Fibroblast of villous mesenchyme (primary cell): Measurements from ENCODE around the gene ARHGEF28. TPM values are rescaled to one million over a fixed set of nuclear protein-coding genes. Genes with fewer than 3 reads are reported as not detected.
A peak's percentile ranks its signal among the peaks of the same experiment; 100 is the strongest.

Experiments used
- DNase-seq: peaks from one replicate; pipeline ENCODE4 v3.0.0-alpha.2; 2010; ENCODE audit warnings: low read depth
- H3K4me3 ChIP-seq: 2 replicates; pipeline ENCODE4 v1.5.1; 2011; ENCODE audit warnings: low read depth, mild to moderate bottlenecking, low read length
- CTCF ChIP-seq: IDR thresholded peaks from 2 replicates; pipeline ENCODE4 v1.5.1; 2012; ENCODE audit warnings: low read depth, mild to moderate bottlenecking, low read length; ENCODE audit not compliant: insufficient read depth
- total RNA-seq: library from RNA; depleted of rRNA; stranded (reverse); fragments of >200 nt; gene quantifications from 2 replicates; pipeline ENCODE4 v1.2.3, GENCODE V29; 2012

The ARHGEF28 gene
- total RNA-seq, 1 donor, result 40.2 TPM

- no peak for TF ChIP-seq CTCF
- H3K4me3 ChIP-seq, result no peak overlapping the region
- no peak for DNase-seq
Observed at GRCh38 chr5:73908846-73909245, 282.9 kb downstream of the ARHGEF28 start.

GRCh38 chr5:73909474-73909873 is 283.5 kb downstream of the ARHGEF28 start:
- no peak for TF ChIP-seq CTCF
- H3K4me3 ChIP-seq, result no peak overlapping the region
- DNase-seq, result no peak

- DNase-seq, result peak; percentile 67
- no peak for TF ChIP-seq CTCF
Observed at GRCh38 chr5:73911761-73912393, 285.9 kb downstream of the ARHGEF28 start.

GRCh38 chr5:73912821-73913271 is 286.9 kb downstream of the ARHGEF28 start:
- H3K4me3 ChIP-seq, result no peak overlapping the region
- peak; percentile 86 for DNase-seq
- no peak for TF ChIP-seq CTCF

More at GRCh38 chr5:73911761-73912393, 285.9 kb downstream of the ARHGEF28 start:
- no peak overlapping the region for H3K4me3 ChIP-seq

GRCh38 chr5:73913971-73914370 is 288.0 kb downstream of the ARHGEF28 start:
- no peak for TF ChIP-seq CTCF
- no peak overlapping the region for H3K4me3 ChIP-seq
- no peak for DNase-seq

GRCh38 chr5:73915345-73915744 is 289.3 kb downstream of the ARHGEF28 start:
- no peak for TF ChIP-seq CTCF
- no peak for DNase-seq
- H3K4me3 ChIP-seq, result no peak overlapping the region

- TF ChIP-seq CTCF, result no peak
- no peak overlapping the region for H3K4me3 ChIP-seq
- no peak for DNase-seq
Observed at GRCh38 chr5:73917433-73917832, 291.4 kb downstream of the ARHGEF28 start.
